Measurements from ENCODE around the gene LELP1.

The LELP1 gene

GRCh38 chr1:153248176-153248879, 45.1 kb downstream of the LELP1 start:
- Mint-ChIP-seq H3K4me3 (no peak overlapping the region), H3K4me1 (no peaks in the 10 kb centered on the region), H3K9me3 (no peaks in the 10 kb centered on the region), H3K27ac (no peak overlapping the region), H3K36me3 (no peaks in the 10 kb centered on the region), H3K27me3 (peaks cover 26% of the 10 kb centered on the region)

- Mint-ChIP-seq H3K27ac (no peak overlapping the region), H3K36me3 (no peaks in the 10 kb centered on the region), H3K4me1 (no peaks in the 10 kb centered on the region), H3K4me3 (no peak overlapping the region), H3K9me3 (no peaks in the 10 kb centered on the region), H3K27me3 (peaks cover 30% of the 10 kb centered on the region)
Observed at GRCh38 chr1:153250166-153250565, 46.9 kb downstream of the LELP1 start.

DNA sequence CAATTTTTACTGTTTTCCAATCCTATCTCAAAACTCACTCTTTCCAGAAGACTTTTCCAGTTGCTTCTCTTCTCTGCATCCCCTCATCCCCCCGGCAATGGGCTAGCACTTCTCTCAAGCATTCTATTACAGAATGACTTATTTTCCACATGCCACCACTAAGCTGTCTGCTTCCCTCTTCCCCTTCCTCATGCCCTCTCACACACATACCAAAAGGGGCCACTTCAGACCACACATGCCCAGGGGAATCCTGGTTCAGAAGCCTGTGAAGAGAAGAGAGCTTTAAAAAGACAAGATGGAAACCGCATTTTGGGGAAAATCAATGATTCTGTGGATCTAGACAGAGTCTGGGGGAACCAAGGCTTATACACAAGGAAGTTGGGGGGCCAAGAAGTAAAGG, 47.9 kb downstream of the LELP1 start:
- H3K36me3 Mint-ChIP-seq: no peaks in the 10 kb centered on the region
- no peak overlapping the region for H3K27ac Mint-ChIP-seq

DNA sequence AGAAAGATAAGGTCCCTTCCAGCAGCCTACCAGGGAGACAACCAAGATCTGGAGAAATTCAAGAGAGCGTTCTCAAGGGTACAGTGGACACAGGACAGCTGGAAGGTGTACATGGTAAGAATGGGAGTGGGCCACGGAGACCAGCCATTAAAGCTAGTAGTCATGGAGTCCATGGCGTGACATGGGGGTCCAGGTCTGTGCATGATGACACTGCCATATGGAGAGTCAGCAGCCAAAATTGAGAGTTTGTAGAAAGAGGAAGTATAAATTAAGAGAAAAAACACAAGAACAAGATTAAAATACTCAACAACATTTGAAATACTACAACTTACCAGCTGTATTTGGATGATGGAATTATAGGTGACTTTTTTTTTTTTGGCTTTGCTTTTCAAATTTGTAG, 48.3 kb downstream of the LELP1 start:
- no peak overlapping the region for H3K27ac Mint-ChIP-seq
- H3K4me3 Mint-ChIP-seq: no peak overlapping the region
- no peaks in the 10 kb centered on the region for H3K36me3 Mint-ChIP-seq
- H3K27me3 Mint-ChIP-seq: peaks cover 24% of the 10 kb centered on the region
- H3K9me3 Mint-ChIP-seq: no peaks in the 10 kb centered on the region
- H3K4me1 Mint-ChIP-seq: no peaks in the 10 kb centered on the region

More for the DNA sequence above, 47.9 kb downstream of the LELP1 start:
- H3K9me3 Mint-ChIP-seq: no peaks in the 10 kb centered on the region
- no peaks in the 10 kb centered on the region for H3K4me1 Mint-ChIP-seq
- peaks cover 29% of the 10 kb centered on the region for H3K27me3 Mint-ChIP-seq
- no peak overlapping the region for H3K4me3 Mint-ChIP-seq

DNA sequence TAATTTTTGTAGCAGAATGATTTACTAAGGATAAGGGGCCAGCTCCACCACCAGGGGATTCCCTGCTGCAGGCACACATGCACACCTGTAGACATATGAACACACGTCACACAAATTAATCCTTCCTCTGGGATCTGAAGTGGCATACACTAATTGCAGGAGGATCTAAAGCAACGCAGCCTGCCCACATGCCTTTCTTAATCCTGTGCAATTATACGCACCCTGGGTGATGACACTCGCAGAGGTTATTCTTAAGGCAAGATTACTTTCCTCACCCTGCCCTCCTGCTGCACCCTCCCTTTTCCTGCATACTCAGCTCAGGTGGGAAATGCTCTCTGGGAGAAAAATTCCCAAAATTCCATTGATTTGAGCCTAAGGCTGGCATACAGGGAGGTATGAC, 48.8 kb downstream of the LELP1 start:
- Mint-ChIP-seq H3K4me3 (no peak overlapping the region), H3K27me3 (peaks cover 23% of the 10 kb centered on the region), H3K4me1 (no peaks in the 10 kb centered on the region), H3K36me3 (no peaks in the 10 kb centered on the region), H3K27ac (no peak overlapping the region), H3K9me3 (no peaks in the 10 kb centered on the region)

- Mint-ChIP-seq H3K27ac (no peak overlapping the region), H3K9me3 (no peaks in the 10 kb centered on the region), H3K36me3 (no peaks in the 10 kb centered on the region), H3K4me1 (no peaks in the 10 kb centered on the region), H3K4me3 (no peak overlapping the region), H3K27me3 (peaks cover 18% of the 10 kb centered on the region)
Observed at GRCh38 chr1:153253076-153253475, 49.8 kb downstream of the LELP1 start.

- Mint-ChIP-seq H3K27me3 (peaks cover 19% of the 10 kb centered on the region), H3K9me3 (no peaks in the 10 kb centered on the region), H3K27ac (no peak overlapping the region), H3K4me1 (no peaks in the 10 kb centered on the region), H3K4me3 (no peak overlapping the region), H3K36me3 (no peaks in the 10 kb centered on the region)
Observed at GRCh38 chr1:153253693-153254092, 50.5 kb downstream of the LELP1 start.

Data from activated naive CD4-positive, alpha-beta T cell treated with anti-CD3 and anti-CD28 coated beads, Interleukin-2, amount 50 U/mL, for 24 hours (primary cell).